GM12865 (cell line): ENCODE data around the gene MARCHF7.
"Not testable (repeated sequence)": the region's sequence is repeated elsewhere in the genome, so short reads cannot be mapped to it uniquely, and the experiment has no call there.

Experiments
- DNase-seq: peaks from one replicate; pipeline ENCODE4 v3.0.0; 2010; ENCODE audit warnings: low read depth
- H3K4me3 ChIP-seq: 2 replicates; pipeline ENCODE4 v1.5.1; 2011; ENCODE audit warnings: mild to moderate bottlenecking, low read depth, low read length, control low read depth
- TF ChIP-seq, protein P1 (sequence below): IDR thresholded peaks from 2 replicates; pipeline ENCODE4 v1.5.1; 2011; ENCODE audit warnings: low read length, control low read depth, low read depth, inconsistent platforms; ENCODE audit not compliant: insufficient read depth; ENCODE audit errors: missing control alignments

Gene MARCHF7

DNA sequence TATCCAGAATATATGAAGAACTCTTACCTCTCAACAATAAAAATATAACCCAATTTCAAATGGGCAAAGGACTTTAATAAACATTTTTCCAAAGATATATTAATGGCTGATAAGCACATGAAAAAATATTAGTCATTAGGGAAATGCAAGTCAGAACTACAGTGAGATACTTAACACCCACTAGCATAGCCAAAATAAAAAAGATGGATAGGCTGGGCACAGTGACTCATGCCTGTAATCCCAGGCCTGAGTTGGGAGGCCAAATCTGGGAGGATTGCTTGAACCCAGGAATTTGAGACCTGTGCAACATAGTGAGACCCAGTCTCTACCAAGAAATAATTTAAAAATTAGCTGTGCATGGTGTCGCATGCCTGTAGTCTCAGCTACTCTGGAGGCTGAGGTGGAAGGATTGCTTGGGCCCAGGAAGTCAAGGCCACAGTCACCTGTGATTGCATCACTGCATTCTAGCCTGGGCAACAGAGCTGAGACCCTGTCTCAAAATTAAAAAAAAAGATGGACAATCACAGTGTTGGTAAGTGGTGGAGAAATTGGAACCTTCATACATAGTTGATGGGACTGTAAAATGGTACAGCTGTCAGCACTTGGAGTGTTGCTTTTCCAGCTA lies 25.1 kb downstream of the MARCHF7 start:
- TF ChIP-seq, protein P1, sequence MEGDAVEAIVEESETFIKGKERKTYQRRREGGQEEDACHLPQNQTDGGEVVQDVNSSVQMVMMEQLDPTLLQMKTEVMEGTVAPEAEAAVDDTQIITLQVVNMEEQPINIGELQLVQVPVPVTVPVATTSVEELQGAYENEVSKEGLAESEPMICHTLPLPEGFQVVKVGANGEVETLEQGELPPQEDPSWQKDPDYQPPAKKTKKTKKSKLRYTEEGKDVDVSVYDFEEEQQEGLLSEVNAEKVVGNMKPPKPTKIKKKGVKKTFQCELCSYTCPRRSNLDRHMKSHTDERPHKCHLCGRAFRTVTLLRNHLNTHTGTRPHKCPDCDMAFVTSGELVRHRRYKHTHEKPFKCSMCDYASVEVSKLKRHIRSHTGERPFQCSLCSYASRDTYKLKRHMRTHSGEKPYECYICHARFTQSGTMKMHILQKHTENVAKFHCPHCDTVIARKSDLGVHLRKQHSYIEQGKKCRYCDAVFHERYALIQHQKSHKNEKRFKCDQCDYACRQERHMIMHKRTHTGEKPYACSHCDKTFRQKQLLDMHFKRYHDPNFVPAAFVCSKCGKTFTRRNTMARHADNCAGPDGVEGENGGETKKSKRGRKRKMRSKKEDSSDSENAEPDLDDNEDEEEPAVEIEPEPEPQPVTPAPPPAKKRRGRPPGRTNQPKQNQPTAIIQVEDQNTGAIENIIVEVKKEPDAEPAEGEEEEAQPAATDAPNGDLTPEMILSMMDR = no peak
- no peak for DNase-seq
- no peak overlapping the region for H3K4me3 ChIP-seq

DNA sequence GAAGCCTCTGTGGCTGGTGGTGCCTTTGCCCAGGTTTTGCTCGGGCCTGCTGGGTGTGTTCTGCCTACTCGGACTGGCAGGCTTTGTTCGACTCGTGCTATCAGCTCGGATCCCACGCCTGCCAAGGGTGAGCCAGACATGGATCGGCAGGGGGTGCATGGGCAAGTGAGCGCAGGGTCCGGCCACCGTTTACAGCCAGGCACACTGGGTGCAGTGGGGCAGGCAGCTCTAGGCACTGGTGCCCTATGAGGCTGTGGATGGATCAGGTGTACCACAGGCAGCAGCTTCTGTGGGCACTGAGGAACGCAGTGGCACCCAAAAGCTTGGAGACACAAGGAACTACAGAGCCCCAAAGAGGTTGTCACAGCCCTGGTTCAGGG lies 25.6 kb downstream of the MARCHF7 start:
- TF ChIP-seq, protein P1 = no peak
- DNase-seq = no peak
- H3K4me3 ChIP-seq = no peak overlapping the region

DNA sequence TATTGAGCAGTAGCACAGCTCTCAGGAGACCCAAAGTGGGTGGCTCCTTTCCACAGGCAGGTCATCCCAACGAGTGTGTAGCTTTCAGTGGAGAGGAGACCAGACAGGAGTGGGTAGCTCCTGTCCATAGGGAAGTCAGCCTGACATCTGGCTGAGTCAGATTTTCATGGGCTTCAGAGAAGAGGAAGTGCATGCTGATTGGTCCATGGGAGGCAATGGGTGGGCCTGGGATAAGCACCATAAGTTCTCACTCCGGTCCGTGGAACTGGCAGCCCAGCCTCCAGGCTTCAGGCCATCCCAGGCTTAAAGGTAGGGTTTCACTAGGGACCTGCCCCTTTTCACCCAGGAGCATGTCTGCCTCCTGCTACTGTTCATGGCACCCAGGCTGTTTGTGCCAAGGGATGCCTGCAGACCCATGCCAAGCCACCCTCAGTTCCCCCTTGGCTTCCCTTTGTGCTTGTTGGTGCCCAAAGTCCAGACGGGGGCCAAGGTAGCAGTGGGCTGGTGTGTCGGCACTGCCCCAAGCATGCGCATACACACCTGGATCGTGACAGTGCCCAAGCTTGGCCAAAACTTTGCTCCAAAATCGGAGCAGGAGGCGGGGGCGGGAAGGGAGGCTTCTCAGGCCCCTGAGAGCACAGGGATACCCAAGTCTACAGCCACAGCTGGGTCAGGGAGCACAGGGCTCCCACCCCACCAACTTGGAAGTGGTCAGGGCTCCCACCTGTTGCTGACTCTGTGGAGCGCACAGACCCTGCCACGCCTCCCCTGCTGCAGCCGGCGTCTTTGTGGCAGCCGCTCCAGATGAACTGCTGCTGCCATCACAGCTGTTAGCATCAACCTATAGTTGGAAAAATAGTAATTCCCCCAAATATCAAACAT lies 26.4 kb downstream of the MARCHF7 start:
- TF ChIP-seq, protein P1 = no peak
- DNase-seq = no peak
- H3K4me3 ChIP-seq = no peak overlapping the region

DNA sequence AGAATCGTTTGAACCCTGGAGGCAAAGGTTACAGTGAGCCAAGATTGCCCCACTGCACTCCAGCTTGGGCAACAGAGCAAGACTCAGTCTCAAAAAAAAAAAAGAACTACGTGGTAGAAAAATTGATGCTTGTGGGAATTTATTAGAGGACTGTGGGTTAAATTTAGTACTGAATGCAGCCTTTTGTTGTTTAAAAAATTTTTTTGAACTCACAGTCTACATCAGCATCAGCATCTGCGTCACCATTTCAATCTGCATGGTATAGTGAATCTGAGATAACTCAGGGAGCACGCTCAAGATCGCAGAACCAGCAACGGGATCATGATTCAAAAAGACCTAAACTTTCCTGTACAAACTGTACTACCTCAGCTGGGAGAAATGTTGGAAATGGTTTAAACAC lies 30.5 kb downstream of the MARCHF7 start:
- TF ChIP-seq, protein P1 = no peak

DNA sequence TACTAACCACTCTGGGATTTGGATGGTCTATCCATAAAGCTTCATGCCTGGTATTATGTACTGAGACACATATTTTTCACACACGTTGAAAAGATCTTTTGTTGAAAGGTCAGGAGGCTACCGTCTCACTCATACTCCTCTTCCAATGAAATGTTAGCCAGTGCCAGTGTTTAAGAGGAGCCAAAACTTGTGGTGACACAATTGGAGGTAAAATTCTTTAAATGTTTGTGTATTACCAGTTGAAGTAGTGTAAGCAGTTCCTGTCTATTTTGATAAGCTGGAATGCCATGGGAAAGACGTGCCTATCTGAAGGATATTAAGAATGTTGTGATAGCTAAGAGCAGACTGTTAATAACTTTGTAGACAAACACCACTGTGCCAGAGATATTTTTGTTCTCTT lies 32.1 kb downstream of the MARCHF7 start:
- DNase-seq = no peak
- no peak overlapping the region for H3K4me3 ChIP-seq
- TF ChIP-seq, protein P1 = no peak

More for the DNA sequence above, 30.5 kb downstream of the MARCHF7 start:
- DNase-seq = no peak
- H3K4me3 ChIP-seq = no peak overlapping the region

DNA sequence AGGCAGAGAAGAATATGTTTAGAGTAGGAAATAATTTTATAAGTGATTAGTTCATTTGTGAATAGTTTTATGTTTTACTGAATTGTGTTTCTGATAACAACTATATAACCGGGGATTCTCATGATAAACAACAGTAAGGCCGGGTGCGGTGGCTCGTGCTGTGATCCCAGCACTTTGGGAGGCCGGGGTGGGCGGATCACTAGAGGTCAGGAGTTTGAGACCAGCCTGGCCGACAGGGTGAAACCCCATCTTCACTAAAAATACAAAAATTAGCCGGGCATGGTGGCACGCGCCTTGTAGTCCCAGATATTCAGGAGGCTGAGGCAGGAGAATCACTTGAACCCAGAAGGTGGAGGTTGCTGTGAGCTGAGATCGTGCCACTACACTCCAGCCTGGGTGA lies 32.9 kb downstream of the MARCHF7 start:
- DNase-seq, H3K4me3 ChIP-seq: not testable (repeated sequence)

DNA sequence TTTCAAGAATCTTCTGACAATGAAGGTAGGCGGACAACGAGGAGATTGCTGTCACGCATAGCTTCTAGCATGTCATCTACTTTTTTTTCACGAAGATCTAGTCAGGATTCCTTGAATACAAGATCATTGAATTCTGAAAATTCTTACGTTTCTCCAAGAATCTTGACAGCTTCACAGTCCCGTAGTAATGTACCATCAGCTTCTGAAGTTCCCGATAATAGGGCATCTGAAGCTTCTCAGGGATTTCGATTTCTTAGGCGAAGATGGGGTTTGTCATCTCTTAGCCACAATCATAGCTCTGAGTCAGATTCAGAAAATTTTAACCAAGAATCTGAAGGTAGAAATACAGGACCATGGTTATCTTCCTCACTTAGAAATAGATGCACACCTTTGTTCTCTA lies 35.8 kb downstream of the MARCHF7 start:
- TF ChIP-seq, protein P1 = no peak
- no peak for DNase-seq
- no peak overlapping the region for H3K4me3 ChIP-seq
